ENCODE data around the gene KIF20A.
"Not testable (repeated sequence)": the region's sequence is repeated elsewhere in the genome, so short reads cannot be mapped to it uniquely, and the experiment has no call there.

KIF20A gene

GRCh38 chr5:138178516-138179276 lies at the start of gene KIF20A, which contains the start of gene BRD8:
Gene KIF20A, plus strand, starts transcription at chr5:138179112. Its CDS starts 569 bp downstream, at chr5:138179681.
Gene BRD8, minus strand, starts transcription at chr5:138178630. Its CDS starts 16 bp downstream, at chr5:138178614.
- H3K4me3 Mint-ChIP-seq: no peak within 1 kb of the TSS
- DNase-seq (ENCODE audit: low spot score in 2 of 2) (peak; percentile 76 to 84), ATAC-seq (ENCODE audit: low read depth) (peak; percentile 85)
- peaks cover 6% of the 10 kb centered on the region for H3K36me3 Mint-ChIP-seq
- peaks cover 9% of the 10 kb centered on the region for H3K4me1 Mint-ChIP-seq
- H3K27me3 Mint-ChIP-seq: no peaks in the 10 kb centered on the region
- H3K27ac Mint-ChIP-seq: no peak within 1 kb of the TSS
- H3K9me3 Mint-ChIP-seq: no peaks in the 10 kb centered on the region

GRCh38 chr5:138129347-138129746 lies 49.6 kb upstream of the KIF20A start:
- H3K27me3 Mint-ChIP-seq: no peaks in the 10 kb centered on the region
- no peak overlapping the region for H3K4me3 Mint-ChIP-seq
- DNase-seq (ENCODE audit: low spot score in 2 of 2): no peak
- no peaks in the 10 kb centered on the region for H3K4me1 Mint-ChIP-seq
- H3K27ac Mint-ChIP-seq: no peak overlapping the region
- no peaks in the 10 kb centered on the region for H3K36me3 Mint-ChIP-seq
- no peaks in the 10 kb centered on the region for H3K9me3 Mint-ChIP-seq
- ATAC-seq (ENCODE audit: low read depth): no peak

GRCh38 chr5:138132543-138132942 lies 46.4 kb upstream of the KIF20A start:
- DNase-seq (ENCODE audit: low spot score in 2 of 2) (no peak), ATAC-seq (ENCODE audit: low read depth) (no peak)
- no peaks in the 10 kb centered on the region for H3K36me3 Mint-ChIP-seq
- no peaks in the 10 kb centered on the region for H3K4me1 Mint-ChIP-seq
- H3K4me3 Mint-ChIP-seq: no peak overlapping the region
- H3K27me3 Mint-ChIP-seq: peaks cover 3% of the 10 kb centered on the region
- no peaks in the 10 kb centered on the region for H3K9me3 Mint-ChIP-seq
- no peak overlapping the region for H3K27ac Mint-ChIP-seq

GRCh38 chr5:138138949-138139780 lies 39.7 kb upstream of the KIF20A start, which contains the start of gene NME5:
Gene NME5, minus strand, starts transcription at chr5:138139428. Its CDS starts 648 bp downstream, at chr5:138138780.
- ATAC-seq (ENCODE audit: low read depth): no peak
- no peak within 1 kb of the TSS for H3K27ac Mint-ChIP-seq
- peaks cover 2% of the 10 kb centered on the region for H3K4me1 Mint-ChIP-seq
- H3K27me3 Mint-ChIP-seq: peaks cover 3% of the 10 kb centered on the region
- peak within 1 kb of the TSS; percentile 49 for H3K4me3 Mint-ChIP-seq
- no peak for DNase-seq (ENCODE audit: low spot score in 2 of 2)
- no peaks in the 10 kb centered on the region for H3K36me3 Mint-ChIP-seq
- H3K9me3 Mint-ChIP-seq: no peaks in the 10 kb centered on the region

- Mint-ChIP-seq H3K27me3 (peaks cover 3% of the 10 kb centered on the region), H3K27ac (no peak overlapping the region), H3K9me3 (no peaks in the 10 kb centered on the region), H3K4me3 (no peak overlapping the region), H3K36me3 (no peaks in the 10 kb centered on the region), H3K4me1 (peaks cover 2% of the 10 kb centered on the region)
- ATAC-seq (ENCODE audit: low read depth): no peak
- DNase-seq (ENCODE audit: low spot score in 2 of 2): no peak
These were observed 39.2 kb upstream of the KIF20A start for GRCh38 chr5:138139781-138140090.

GRCh38 chr5:138140268-138140667 lies 38.6 kb upstream of the KIF20A start:
- no peak for ATAC-seq (ENCODE audit: low read depth)
- Mint-ChIP-seq H3K27me3 (peaks cover 3% of the 10 kb centered on the region), H3K9me3 (no peaks in the 10 kb centered on the region), H3K27ac (no peak overlapping the region), H3K36me3 (no peaks in the 10 kb centered on the region), H3K4me1 (peaks cover 2% of the 10 kb centered on the region), H3K4me3 (no peak overlapping the region)
- DNase-seq (ENCODE audit: low spot score in 2 of 2): no peak

- H3K4me3 Mint-ChIP-seq: no peak overlapping the region
These were observed 37.2 kb upstream of the KIF20A start for GRCh38 chr5:138141734-138142133.

GRCh38 chr5:138143578-138143977 lies 35.3 kb upstream of the KIF20A start:
- not testable (repeated sequence) for H3K4me3 Mint-ChIP-seq; H3K4me1 Mint-ChIP-seq; H3K27ac Mint-ChIP-seq; H3K9me3 Mint-ChIP-seq; ATAC-seq (ENCODE audit: low read depth); DNase-seq (ENCODE audit: low spot score in 2 of 2); H3K36me3 Mint-ChIP-seq; H3K27me3 Mint-ChIP-seq

More at GRCh38 chr5:138141734-138142133, 37.2 kb upstream of the KIF20A start:
- Mint-ChIP-seq H3K9me3 (no peaks in the 10 kb centered on the region), H3K36me3 (no peaks in the 10 kb centered on the region), H3K27me3 (no peaks in the 10 kb centered on the region), H3K4me1 (peaks cover 2% of the 10 kb centered on the region), H3K27ac (no peak overlapping the region)
- ATAC-seq (ENCODE audit: low read depth) (no peak), DNase-seq (ENCODE audit: low spot score in 2 of 2) (no peak)

- no peak overlapping the region for H3K27ac Mint-ChIP-seq
- H3K36me3 Mint-ChIP-seq: no peaks in the 10 kb centered on the region
- no peak for DNase-seq (ENCODE audit: low spot score in 2 of 2)
These were observed 30.1 kb upstream of the KIF20A start for GRCh38 chr5:138148811-138149210.

GRCh38 chr5:138149530-138149929 lies 29.4 kb upstream of the KIF20A start:
- H3K9me3 Mint-ChIP-seq: no peaks in the 10 kb centered on the region
- ATAC-seq (ENCODE audit: low read depth) (no peak), DNase-seq (ENCODE audit: low spot score in 2 of 2) (no peak)
- no peaks in the 10 kb centered on the region for H3K4me1 Mint-ChIP-seq
- H3K36me3 Mint-ChIP-seq: no peaks in the 10 kb centered on the region
- H3K27ac Mint-ChIP-seq: no peak overlapping the region
- H3K27me3 Mint-ChIP-seq: no peaks in the 10 kb centered on the region
- H3K4me3 Mint-ChIP-seq: no peak overlapping the region

More at GRCh38 chr5:138148811-138149210, 30.1 kb upstream of the KIF20A start:
- no peaks in the 10 kb centered on the region for H3K9me3 Mint-ChIP-seq
- no peaks in the 10 kb centered on the region for H3K4me1 Mint-ChIP-seq
- no peak overlapping the region for H3K4me3 Mint-ChIP-seq
- no peaks in the 10 kb centered on the region for H3K27me3 Mint-ChIP-seq
- no peak for ATAC-seq (ENCODE audit: low read depth)

GRCh38 chr5:138155977-138156376 lies 22.9 kb upstream of the KIF20A start:
- H3K36me3 Mint-ChIP-seq: peaks cover 38% of the 10 kb centered on the region
- H3K27ac Mint-ChIP-seq; H3K4me3 Mint-ChIP-seq; H3K27me3 Mint-ChIP-seq; DNase-seq (ENCODE audit: low spot score in 2 of 2); H3K9me3 Mint-ChIP-seq; ATAC-seq (ENCODE audit: low read depth); H3K4me1 Mint-ChIP-seq: not testable (repeated sequence)

- H3K4me1 Mint-ChIP-seq: no peaks in the 10 kb centered on the region
- H3K27me3 Mint-ChIP-seq: no peaks in the 10 kb centered on the region
- H3K36me3 Mint-ChIP-seq: peaks cover 41% of the 10 kb centered on the region
- no peaks in the 10 kb centered on the region for H3K9me3 Mint-ChIP-seq
- no peak for ATAC-seq (ENCODE audit: low read depth)
- no peak for DNase-seq (ENCODE audit: low spot score in 2 of 2)
- no peak overlapping the region for H3K4me3 Mint-ChIP-seq
- no peak overlapping the region for H3K27ac Mint-ChIP-seq
These were observed 21.3 kb upstream of the KIF20A start for GRCh38 chr5:138157626-138158025.

GRCh38 chr5:138159666-138160065 lies 19.2 kb upstream of the KIF20A start:
- Mint-ChIP-seq H3K9me3 (no peaks in the 10 kb centered on the region), H3K36me3 (peaks cover 58% of the 10 kb centered on the region), H3K4me3 (no peak overlapping the region), H3K27me3 (no peaks in the 10 kb centered on the region), H3K27ac (no peak overlapping the region), H3K4me1 (no peaks in the 10 kb centered on the region)
- DNase-seq (ENCODE audit: low spot score in 2 of 2) (no peak), ATAC-seq (ENCODE audit: low read depth) (no peak)

- no peaks in the 10 kb centered on the region for H3K9me3 Mint-ChIP-seq
- no peak overlapping the region for H3K27ac Mint-ChIP-seq
- H3K4me1 Mint-ChIP-seq: no peaks in the 10 kb centered on the region
- peaks cover 64% of the 10 kb centered on the region for H3K36me3 Mint-ChIP-seq
- H3K4me3 Mint-ChIP-seq: no peak overlapping the region
- ATAC-seq (ENCODE audit: low read depth) (no peak), DNase-seq (ENCODE audit: low spot score in 2 of 2) (no peak)
- H3K27me3 Mint-ChIP-seq: no peaks in the 10 kb centered on the region
These were observed 18.2 kb upstream of the KIF20A start for GRCh38 chr5:138160706-138161105.

All from memory B cell (primary cell).